Tibial artery (tissue), 4 donors: ENCODE results near the gene IVD.

Experiments used
- DNase-seq, 2 donors: peaks; one replicate each; pipeline ENCODE4 v3.0.0-alpha.2; 2019
- H3K27ac ChIP-seq, 2 donors: fragments of 200-600 bp; sonication (generic) in 1 of 2; 1 replicate in 1 of 2; 2 replicates in 1 of 2; pipeline ENCODE4 v1.5.1; 2018 to 2019; ENCODE audit warnings: mild to moderate bottlenecking in 1 of 2
- H3K27me3 ChIP-seq, 2 donors: fragments of 200-600 bp; sonication (generic) in 1 of 2; one replicate each; pipeline versions ENCODE4 v1.5.1 to v1.6.0; 2016 to 2019
- H3K36me3 ChIP-seq, 3 donors: fragments of 200-600 bp; sonication (generic) in 2 of 3; one replicate each; pipeline ENCODE4 v1.5.1; 2016 to 2019; ENCODE audit warnings: mild to moderate bottlenecking in 2 of 3
- H3K4me1 ChIP-seq, 4 donors: fragments of 200-600 bp; sonication (generic) in 2 of 4; 1 replicate in 3 of 4; 2 replicates in 1 of 4; pipeline ENCODE4 v1.5.1; 2016 to 2019
- H3K4me3 ChIP-seq, 2 donors: fragments of 200-600 bp; sonication (generic) in 1 of 2; 1 replicate in 1 of 2; 2 replicates in 1 of 2; pipeline ENCODE4 v1.5.1; 2018 to 2019; ENCODE audit warnings: mild to moderate bottlenecking in 2 of 2
- H3K9me3 ChIP-seq, 3 donors: fragments of 200-600 bp; sonication (generic) in 1 of 3; one replicate each; pipeline ENCODE4 v1.5.1; 2016 to 2019
- CTCF ChIP-seq, 2 experiments: fragments of 200-600 bp in 1 of 2; fragments of 450-650 bp in 1 of 2; IDR thresholded peaks; one replicate each; pipeline ENCODE4 v1.5.1; 2017 to 2019; ENCODE audit warnings: antibody characterized with exemption in 2 of 2, mild to moderate bottlenecking in 1 of 2, moderate library complexity in 1 of 2
- intact Hi-C: fragments of 100-400 bp; cut with DNase I; formaldehyde crosslinking; loops from one replicate; pipeline ENCODE4 v1.15.0; 2023; ENCODE audit warnings: low total_unique reads

The IVD gene

GRCh38 chr15:40436892-40437751 is 31.5 kb downstream of the IVD start:
- intact Hi-C loops, result loop anchor here (10.0 kb wide), 1 partner anchor 392 kb away; no protein-coding TSS in a partner anchor
- DNase-seq, result no peak
- Histone ChIP-seq H3K36me3 (no peaks in the 10 kb centered on the region), H3K4me3 (peak overlapping the region in 1 of 2 donors; percentile 48), H3K27ac (no peak overlapping the region), H3K9me3 (no peaks in the 10 kb centered on the region), H3K4me1 (peaks cover 0 to 50% (median 30%) of the 10 kb centered on the region in 4 donors), H3K27me3 (peaks cover 0 to 47% of the 10 kb centered on the region in 2 donors)
- TF ChIP-seq CTCF (IDR thresholded peaks at IDR 0.05), result no peak

GRCh38 chr15:40437752-40438687 is 32.4 kb downstream of the IVD start:
- TF ChIP-seq CTCF (IDR thresholded peaks at IDR 0.05), result no peak
- H3K36me3 ChIP-seq, result no peaks in the 10 kb centered on the region
- no peak overlapping the region for H3K27ac ChIP-seq
- no peaks in the 10 kb centered on the region for H3K9me3 ChIP-seq
- H3K4me3 ChIP-seq, result no peak overlapping the region
- H3K27me3 ChIP-seq, result peaks cover 0 to 47% of the 10 kb centered on the region in 2 donors
- no peak for DNase-seq
- intact Hi-C loops, result loop anchor here (10.0 kb wide), 1 partner anchor 393 kb away; no protein-coding TSS in a partner anchor
- H3K4me1 ChIP-seq, result peaks cover 0 to 59% (median 38%) of the 10 kb centered on the region in 4 donors

- H3K4me1 ChIP-seq, result peaks cover 0 to 66% (median 43%) of the 10 kb centered on the region in 4 donors
- H3K36me3 ChIP-seq, result no peaks in the 10 kb centered on the region
- intact Hi-C loops, result loop anchor here (10.0 kb wide), 1 partner anchor 394 kb away; no protein-coding TSS in a partner anchor
- TF ChIP-seq CTCF (IDR thresholded peaks at IDR 0.05), result no peak
- H3K27ac ChIP-seq, result no peak overlapping the region
- H3K4me3 ChIP-seq, result no peak overlapping the region
- no peak for DNase-seq
- H3K9me3 ChIP-seq, result no peaks in the 10 kb centered on the region
- peaks cover 0 to 47% of the 10 kb centered on the region in 2 donors for H3K27me3 ChIP-seq
Observed at GRCh38 chr15:40438712-40439111, 33.1 kb downstream of the IVD start.

- no peaks in the 10 kb centered on the region for H3K36me3 ChIP-seq
- no peak for TF ChIP-seq CTCF (IDR thresholded peaks at IDR 0.05)
- H3K4me1 ChIP-seq, result peaks cover 0 to 67% (median 44%) of the 10 kb centered on the region in 4 donors
- peak overlapping the region; percentile 88 to 99 for H3K4me3 ChIP-seq
- peaks cover 0 to 47% of the 10 kb centered on the region in 2 donors for H3K27me3 ChIP-seq
- H3K9me3 ChIP-seq, result no peaks in the 10 kb centered on the region
- no peak overlapping the region for H3K27ac ChIP-seq
- DNase-seq, result no peak
- intact Hi-C loops, result loop anchor here (10.0 kb wide), 1 partner anchor 395 kb away; no protein-coding TSS in a partner anchor
Observed at GRCh38 chr15:40439461-40439959, 33.9 kb downstream of the IVD start.
